Embryonic facial prominence (tissue), 1 donor: ENCODE results near the gene CCDC81.

Experiments
- DNase-seq: peaks from one replicate; pipeline ENCODE4 v3.0.0-alpha.2; 2016; ENCODE audit errors: extremely low spot score

The CCDC81 gene

GRCh38 chr11:86464509-86465221 lies 90.0 kb downstream of the CCDC81 start:
- DNase-seq: no peak

DNA sequence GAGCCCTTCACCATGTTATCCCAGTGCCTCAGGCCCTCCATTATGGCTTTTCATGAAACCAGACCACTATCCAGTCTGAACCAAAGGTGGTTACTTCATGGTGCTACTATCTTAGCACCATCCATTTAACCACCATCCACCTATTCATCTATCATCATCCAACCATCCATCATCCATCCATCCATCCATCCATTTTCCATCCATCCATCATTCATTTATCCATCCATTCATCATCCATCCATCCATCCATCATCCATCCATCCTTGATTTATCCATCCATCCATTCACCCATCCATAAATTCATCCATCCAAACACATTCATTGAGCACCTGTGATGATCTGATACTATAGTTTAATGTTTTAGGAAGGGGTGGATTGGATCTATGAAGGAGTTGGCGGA lies 93.5 kb downstream of the CCDC81 start:
- DNase-seq: no peak

- no peak for DNase-seq
Observed at GRCh38 chr11:86469491-86470388, 95.1 kb downstream of the CCDC81 start.
